Activated T-helper 17 cell treated with anti-CD3 and anti-CD28 coated beads, Interleukin-2, amount 50 U/mL, for 72 hours (primary cell): ENCODE data around the gene PACS1. TPM values are rescaled to one million over a fixed set of nuclear protein-coding genes. Genes with fewer than 3 reads are reported as not detected.
A peak's percentile ranks its signal among the peaks of the same experiment; 100 is the strongest.
"Not testable (repeated sequence)": the region's sequence is repeated elsewhere in the genome, so short reads cannot be mapped to it uniquely, and the experiment has no call there.

Source experiments
- ATAC-seq: fragments of 150-1000 bp; cut with Tn5 transposase; replicated peaks from 2 replicates; pipeline ENCODE4 v1.10.0; 2021; ENCODE audit warnings: mild to moderate bottlenecking, moderate library complexity
- H3K27ac Mint-ChIP-seq: one replicate; pipeline ENCODE4 v1.8.0; 2022; ENCODE audit warnings: mixed read lengths
- H3K27me3 Mint-ChIP-seq: one replicate; pipeline ENCODE4 v1.8.0; 2022; ENCODE audit warnings: mixed read lengths
- H3K36me3 Mint-ChIP-seq: one replicate; pipeline ENCODE4 v1.8.0; 2022; ENCODE audit warnings: low read depth, mild to moderate bottlenecking, mixed read lengths
- H3K4me1 Mint-ChIP-seq: one replicate; pipeline ENCODE4 v1.8.0; 2022; ENCODE audit warnings: mixed read lengths
- H3K4me3 Mint-ChIP-seq: one replicate; pipeline ENCODE4 v1.8.0; 2022; ENCODE audit warnings: mild to moderate bottlenecking, mixed read lengths
- H3K9me3 Mint-ChIP-seq: one replicate; pipeline ENCODE4 v1.8.0; 2022; ENCODE audit warnings: mixed read lengths
- total RNA-seq, 2 donors: library from RNA; stranded (reverse); gene quantifications; one replicate each; pipeline ENCODE4 v1.2.3, GENCODE V29; 2022

The PACS1 gene
- total RNA-seq, 2 donors from 2014 or later: 84.5 to 105 TPM

DNA sequence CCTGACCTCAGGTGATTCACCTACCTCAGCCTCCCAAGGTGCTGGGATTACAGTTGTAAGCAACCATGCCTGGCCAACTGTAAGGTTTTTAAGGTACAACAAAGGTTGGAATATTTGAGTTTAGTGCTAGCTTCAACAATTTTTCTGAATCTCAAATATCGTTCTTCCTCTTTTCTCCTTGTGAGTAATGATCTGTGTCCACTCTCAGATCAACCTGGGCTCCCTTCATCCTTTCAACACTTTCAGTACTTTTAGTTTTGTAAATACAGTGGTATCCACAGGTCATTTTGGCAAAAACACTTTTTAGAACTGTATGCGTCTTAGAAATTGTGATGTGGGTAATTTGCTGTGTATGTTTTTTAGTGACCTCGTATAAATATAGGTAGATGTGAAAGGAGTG, 7.9 kb downstream of the PACS1 start:
- H3K4me3 Mint-ChIP-seq: peak overlapping the region; percentile 91
- no peak for ATAC-seq
- H3K27me3 Mint-ChIP-seq: no peaks in the 10 kb centered on the region
- H3K9me3 Mint-ChIP-seq: no peaks in the 10 kb centered on the region
- peaks cover 90% of the 10 kb centered on the region for H3K36me3 Mint-ChIP-seq
- peak overlapping the region; percentile 95 for H3K27ac Mint-ChIP-seq
- peaks cover 54% of the 10 kb centered on the region for H3K4me1 Mint-ChIP-seq

DNA sequence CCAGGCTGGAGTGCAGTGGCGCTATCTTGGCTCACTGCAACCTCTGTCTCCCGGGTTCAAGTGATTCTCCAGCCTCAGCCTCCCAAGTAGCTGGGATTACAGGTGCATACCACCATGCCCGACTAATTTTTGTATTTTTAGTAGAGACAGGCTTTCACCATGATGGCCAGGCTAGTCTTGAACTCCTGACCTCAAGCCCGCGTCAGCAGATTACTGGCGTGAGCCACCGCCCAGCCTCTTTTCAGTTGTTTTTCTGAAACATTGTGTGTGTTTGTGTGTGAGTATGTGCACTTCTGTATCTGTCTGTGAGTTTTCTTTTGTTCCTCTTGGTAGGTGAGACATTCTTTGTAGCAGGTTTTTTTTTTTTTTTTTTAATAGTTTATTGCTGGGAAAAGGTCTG, 8.9 kb downstream of the PACS1 start:
- not testable (repeated sequence) for ATAC-seq, H3K9me3 Mint-ChIP-seq, H3K27me3 Mint-ChIP-seq
- Mint-ChIP-seq H3K36me3 (peaks cover 89% of the 10 kb centered on the region), H3K4me3 (peak overlapping the region; percentile 91), H3K27ac (peak overlapping the region; percentile 95), H3K4me1 (peaks cover 59% of the 10 kb centered on the region)

DNA sequence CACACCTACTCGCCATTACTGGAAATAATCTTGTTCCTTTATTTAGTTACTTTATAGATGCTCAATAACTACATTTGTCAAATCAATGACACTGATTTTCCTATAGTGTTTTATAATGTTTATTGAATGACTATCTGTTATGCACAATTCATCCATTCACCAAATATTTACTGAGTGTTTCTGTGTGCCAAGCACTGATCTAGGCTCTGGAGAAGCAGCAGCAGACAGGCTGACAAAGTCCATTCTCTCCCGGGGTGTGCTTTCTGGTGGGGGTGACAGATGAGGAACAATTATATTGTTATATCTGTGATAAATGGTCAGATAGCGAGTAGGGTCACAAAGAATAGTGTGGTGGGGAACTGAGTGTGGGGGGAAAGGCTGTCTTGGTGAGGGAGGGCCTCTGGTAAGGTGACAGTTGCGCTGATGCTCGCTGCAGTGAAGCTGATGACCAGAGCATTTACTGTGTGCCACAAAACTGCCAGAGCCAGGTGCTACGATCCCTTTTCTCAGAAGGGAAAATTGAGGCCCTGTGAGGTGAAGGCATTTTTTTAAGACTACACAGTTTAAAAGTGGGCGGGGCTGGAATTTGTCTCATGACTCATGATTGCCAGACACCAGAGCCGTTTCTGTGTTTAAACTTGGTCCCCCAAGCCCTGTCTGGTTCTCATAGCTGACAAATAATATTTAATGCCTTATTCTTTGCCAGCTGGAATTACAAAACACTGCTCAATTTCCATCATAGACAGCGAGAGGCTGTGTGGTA, 10.2 kb downstream of the PACS1 start:
- ATAC-seq: peak; percentile 68

DNA sequence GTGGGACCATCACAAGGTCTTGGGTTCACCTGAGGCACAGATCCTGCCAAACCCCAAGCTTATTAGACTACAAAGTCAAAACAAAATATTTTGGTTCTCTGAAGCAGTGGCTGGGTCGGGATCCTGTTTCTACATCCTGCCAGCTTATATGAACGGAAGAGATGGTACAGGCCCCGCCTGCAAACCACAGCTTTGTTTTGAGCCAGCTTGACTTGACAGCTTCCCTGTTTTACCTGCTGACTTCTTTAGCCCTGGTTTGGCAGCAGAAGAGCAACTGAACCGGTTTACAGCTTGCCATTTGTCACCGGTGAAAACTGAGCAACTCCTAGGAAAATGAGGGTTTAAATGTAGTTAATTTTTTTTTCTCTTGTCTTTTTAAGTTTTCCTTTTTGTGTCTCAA, 11.4 kb downstream of the PACS1 start:
- H3K27ac Mint-ChIP-seq: peak overlapping the region; percentile 95
- peaks cover 67% of the 10 kb centered on the region for H3K36me3 Mint-ChIP-seq
- peak; percentile 88 for ATAC-seq
- H3K4me3 Mint-ChIP-seq: peak overlapping the region; percentile 91
- H3K9me3 Mint-ChIP-seq: no peaks in the 10 kb centered on the region
- H3K4me1 Mint-ChIP-seq: peaks cover 67% of the 10 kb centered on the region
- H3K27me3 Mint-ChIP-seq: no peaks in the 10 kb centered on the region

More for the DNA sequence above, 10.2 kb downstream of the PACS1 start:
- peak overlapping the region; percentile 95 for H3K27ac Mint-ChIP-seq
- peaks cover 77% of the 10 kb centered on the region for H3K36me3 Mint-ChIP-seq
- H3K4me1 Mint-ChIP-seq: peaks cover 66% of the 10 kb centered on the region
- H3K27me3 Mint-ChIP-seq: no peaks in the 10 kb centered on the region
- peak overlapping the region; percentile 91 for H3K4me3 Mint-ChIP-seq
- H3K9me3 Mint-ChIP-seq: no peaks in the 10 kb centered on the region

DNA sequence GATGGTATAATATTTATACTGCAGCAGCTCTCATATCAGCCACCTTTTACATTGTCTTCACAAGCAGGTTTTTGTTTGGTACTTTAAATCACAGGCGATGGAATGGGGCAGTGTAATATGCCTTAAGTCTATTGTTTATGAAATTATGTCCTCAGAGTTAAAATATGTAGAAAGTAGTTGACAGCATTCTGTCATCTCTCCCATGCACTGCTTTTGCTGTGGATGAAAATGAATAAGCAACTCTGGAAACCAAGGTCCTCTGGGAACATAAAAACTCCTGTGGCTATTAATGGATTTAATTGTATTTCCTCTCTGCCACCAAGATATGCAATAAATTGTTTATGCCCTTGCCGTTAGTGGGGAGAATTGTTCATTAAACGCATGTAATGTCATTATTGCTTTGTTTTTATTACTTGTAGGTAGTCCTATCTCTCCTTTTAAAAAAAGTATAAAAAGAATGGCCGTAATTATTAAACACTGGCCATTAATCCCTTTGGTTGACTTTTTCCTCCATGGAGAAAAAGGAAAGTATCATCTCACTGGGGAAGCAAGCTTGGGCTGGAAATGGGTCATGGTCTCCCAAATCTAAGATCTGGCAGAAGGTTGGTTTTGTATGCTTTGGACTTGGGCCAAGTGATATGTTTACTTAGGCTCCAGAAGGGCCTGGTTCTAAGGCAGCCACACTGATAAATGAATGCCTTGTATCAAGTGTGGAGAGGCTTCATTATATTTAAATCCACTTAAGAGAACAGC, 13.1 kb downstream of the PACS1 start:
- H3K4me3 Mint-ChIP-seq: peak overlapping the region; percentile 91
- peak overlapping the region; percentile 85 for H3K27ac Mint-ChIP-seq
- H3K4me1 Mint-ChIP-seq: peaks cover 69% of the 10 kb centered on the region
- H3K27me3 Mint-ChIP-seq: no peaks in the 10 kb centered on the region
- ATAC-seq: no peak
- peaks cover 50% of the 10 kb centered on the region for H3K36me3 Mint-ChIP-seq
- H3K9me3 Mint-ChIP-seq: no peaks in the 10 kb centered on the region

DNA sequence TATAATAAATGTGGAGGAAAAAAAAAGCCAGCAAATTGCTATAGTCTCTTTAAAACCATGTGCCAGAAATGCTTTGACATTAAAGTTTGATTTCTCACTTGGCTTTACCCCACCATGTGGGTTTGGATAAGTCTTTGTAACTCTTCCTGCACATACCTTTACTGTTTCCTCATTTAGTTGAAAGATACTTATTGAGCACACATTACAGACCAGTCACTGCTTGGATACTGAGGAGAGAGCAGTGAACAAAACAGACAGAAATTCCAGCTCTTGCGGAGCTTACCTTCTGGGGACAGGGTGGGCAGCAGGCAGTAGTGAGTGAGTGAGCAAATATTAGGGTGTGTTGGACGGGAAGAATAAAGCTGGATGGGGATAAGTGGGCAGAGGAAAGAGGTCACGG, 13.7 kb downstream of the PACS1 start:
- Mint-ChIP-seq H3K4me3 (peak overlapping the region; percentile 91), H3K9me3 (no peaks in the 10 kb centered on the region), H3K27me3 (no peaks in the 10 kb centered on the region), H3K36me3 (peaks cover 46% of the 10 kb centered on the region), H3K27ac (peak overlapping the region; percentile 85), H3K4me1 (peaks cover 68% of the 10 kb centered on the region)
- ATAC-seq: no peak

DNA sequence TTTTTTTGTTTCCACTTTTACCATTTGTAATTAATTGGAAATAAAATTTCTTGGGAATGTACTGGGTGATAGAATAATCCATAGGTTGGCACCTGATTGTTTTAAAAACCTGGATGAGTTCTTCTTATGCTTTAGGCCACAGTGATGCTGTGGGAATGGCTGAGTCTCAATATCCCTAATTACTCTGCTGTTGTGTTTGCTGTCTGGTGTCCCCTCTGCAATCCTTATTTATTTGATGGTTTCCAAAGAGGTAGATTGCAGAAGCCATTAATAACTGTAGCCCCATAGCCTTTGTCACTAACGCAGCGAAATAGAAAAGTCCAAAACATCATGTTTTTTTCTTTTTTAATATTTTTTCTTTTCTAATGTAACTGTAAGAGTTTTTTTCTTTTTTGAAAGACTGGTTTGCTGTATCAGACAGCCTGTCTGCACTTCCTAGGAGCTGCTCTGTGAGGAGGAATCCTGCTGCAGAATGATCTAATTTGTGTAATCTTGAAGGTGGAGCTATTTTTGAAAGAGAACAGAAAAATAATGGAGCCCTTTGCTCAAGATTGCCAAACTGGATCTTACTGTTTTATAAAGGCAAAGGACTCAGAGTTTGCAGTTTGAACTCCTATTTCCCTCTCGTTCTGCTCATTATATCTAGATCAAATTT, 14.9 kb downstream of the PACS1 start:
- H3K4me1 Mint-ChIP-seq: peaks cover 57% of the 10 kb centered on the region
- H3K27ac Mint-ChIP-seq: peak overlapping the region; percentile 85

DNA sequence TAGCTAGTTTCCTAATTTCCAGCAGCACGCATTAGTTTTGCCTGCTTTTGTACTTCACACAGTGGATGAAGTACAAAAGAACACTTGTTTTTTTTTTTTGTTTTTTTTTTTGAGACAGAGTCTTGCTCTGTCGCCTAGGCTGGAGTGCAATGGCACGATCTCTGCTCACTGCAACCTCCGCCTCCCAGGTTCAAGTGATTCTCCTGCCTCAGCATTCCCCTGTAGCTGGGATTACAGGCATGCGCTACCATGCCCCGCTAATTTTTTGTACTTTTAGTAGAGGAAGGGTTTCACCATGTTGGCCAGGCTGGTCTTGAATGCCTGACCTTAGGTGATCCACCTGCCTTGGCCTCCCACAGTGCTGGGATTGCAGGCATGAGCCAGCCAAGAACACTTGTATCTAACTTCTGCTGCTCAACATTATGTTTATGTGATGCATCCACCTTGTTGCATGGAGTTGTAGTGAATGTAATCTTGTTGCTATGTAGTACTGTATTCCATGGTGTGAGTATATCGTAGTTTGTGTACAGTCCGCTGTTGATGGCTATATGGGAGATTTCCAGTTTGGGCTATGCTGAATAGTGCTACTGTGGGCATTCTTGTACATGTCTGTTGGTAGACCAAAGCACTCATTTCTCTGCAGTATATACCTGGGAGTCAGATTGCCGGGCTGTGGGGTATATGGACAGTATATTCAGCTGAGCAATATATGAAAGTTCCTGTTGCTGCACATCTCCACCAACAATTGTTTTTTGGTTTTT, 17.3 kb downstream of the PACS1 start:
- Mint-ChIP-seq H3K27me3 (no peaks in the 10 kb centered on the region), H3K27ac (peak overlapping the region; percentile 25), H3K9me3 (no peaks in the 10 kb centered on the region), H3K36me3 (peaks cover 34% of the 10 kb centered on the region), H3K4me3 (no peak overlapping the region), H3K4me1 (peaks cover 36% of the 10 kb centered on the region)
- ATAC-seq: no peak

More for the DNA sequence above, 14.9 kb downstream of the PACS1 start:
- ATAC-seq: no peak
- Mint-ChIP-seq H3K9me3 (no peaks in the 10 kb centered on the region), H3K27me3 (no peaks in the 10 kb centered on the region), H3K36me3 (peaks cover 47% of the 10 kb centered on the region), H3K4me3 (no peak overlapping the region)

DNA sequence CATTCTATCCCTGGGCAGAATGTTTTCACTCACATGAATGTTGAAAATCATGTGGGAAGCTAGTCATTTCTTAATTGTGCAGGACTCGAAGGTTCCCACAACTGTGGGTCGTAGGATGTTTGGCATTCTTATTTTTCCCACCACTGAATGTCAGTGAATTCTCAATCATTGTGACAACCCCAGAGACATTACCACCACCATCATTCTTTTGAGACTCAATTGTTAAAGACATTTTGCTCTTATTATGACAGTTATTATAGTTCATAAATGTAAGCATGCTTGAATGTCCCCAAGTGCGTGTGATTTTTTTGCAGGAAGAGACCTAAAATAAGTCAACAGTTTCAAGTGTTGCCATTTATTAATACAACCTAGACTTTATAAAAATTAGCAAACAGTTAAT, 19.0 kb downstream of the PACS1 start:
- H3K36me3 Mint-ChIP-seq: peaks cover 29% of the 10 kb centered on the region
- H3K27ac Mint-ChIP-seq: no peak overlapping the region
- no peak overlapping the region for H3K4me3 Mint-ChIP-seq
- H3K4me1 Mint-ChIP-seq: peaks cover 23% of the 10 kb centered on the region
- no peaks in the 10 kb centered on the region for H3K9me3 Mint-ChIP-seq
- ATAC-seq: no peak
- H3K27me3 Mint-ChIP-seq: no peaks in the 10 kb centered on the region

DNA sequence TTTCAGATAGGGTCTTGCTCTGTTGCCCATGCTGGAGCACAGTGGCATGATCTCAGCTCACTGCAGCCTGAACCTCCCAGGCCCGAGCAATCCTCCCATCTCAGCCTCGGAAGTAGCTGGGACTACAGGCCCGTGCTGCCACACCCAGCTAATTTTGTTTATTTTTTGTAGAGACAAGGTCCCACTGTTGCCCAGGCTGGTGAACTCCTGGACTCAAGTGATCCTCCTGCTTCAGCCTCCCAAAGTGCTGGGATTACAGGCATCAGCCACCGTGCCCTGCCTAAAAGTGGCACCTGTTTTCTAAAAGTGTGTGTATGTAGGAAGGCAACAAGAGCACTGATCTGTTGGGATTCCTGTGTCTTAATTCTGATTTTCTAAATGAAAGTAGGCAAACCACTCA, 20.2 kb downstream of the PACS1 start:
- peaks cover 11% of the 10 kb centered on the region for H3K4me1 Mint-ChIP-seq
- no peaks in the 10 kb centered on the region for H3K9me3 Mint-ChIP-seq
- H3K27ac Mint-ChIP-seq: no peak overlapping the region
- no peak for ATAC-seq
- no peak overlapping the region for H3K4me3 Mint-ChIP-seq
- no peaks in the 10 kb centered on the region for H3K27me3 Mint-ChIP-seq
- peaks cover 28% of the 10 kb centered on the region for H3K36me3 Mint-ChIP-seq

DNA sequence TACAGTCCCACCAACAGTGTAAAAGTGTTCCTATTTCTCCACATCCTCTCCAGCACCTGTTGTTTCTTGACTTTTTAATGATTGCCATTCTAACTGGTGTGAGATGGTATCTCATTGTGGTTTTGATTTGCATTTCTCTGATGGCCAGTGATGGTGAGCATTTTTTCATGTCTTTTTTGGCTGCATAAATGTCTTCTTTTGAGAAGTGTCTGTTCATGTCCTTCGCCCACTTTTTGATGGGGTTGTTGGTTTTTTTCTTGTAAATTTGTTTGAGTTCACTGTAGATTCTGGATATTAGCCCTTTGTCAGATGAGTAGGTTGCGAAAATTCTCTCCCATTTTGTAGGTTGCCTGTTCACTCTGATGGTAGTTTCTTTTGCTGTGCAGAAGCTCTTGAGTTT, 22.1 kb downstream of the PACS1 start:
- H3K27ac Mint-ChIP-seq, H3K4me3 Mint-ChIP-seq, H3K9me3 Mint-ChIP-seq: not testable (repeated sequence)

DNA sequence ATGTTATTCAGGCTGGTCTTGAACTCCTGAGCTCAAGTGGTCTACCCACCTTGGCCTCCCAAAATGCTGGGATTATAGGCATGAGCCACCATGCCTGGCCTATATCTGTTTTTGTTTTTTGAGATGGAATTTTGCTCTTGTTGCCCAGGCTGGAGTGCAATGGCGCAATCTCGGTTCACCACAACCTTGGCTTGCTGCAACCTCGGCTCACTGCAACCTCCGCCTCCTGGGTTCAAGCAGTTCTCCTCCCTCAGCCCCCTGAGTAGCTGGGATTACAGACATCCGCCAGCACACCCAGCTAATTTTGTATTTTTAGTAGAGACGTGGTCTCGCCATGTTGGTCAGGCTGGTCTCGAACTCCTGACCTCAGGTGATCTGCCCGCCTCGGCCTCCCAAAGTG, 29.7 kb downstream of the PACS1 start:
- H3K27me3 Mint-ChIP-seq, ATAC-seq, H3K36me3 Mint-ChIP-seq, H3K9me3 Mint-ChIP-seq: not testable (repeated sequence)
- H3K4me1 Mint-ChIP-seq: peaks cover 34% of the 10 kb centered on the region
- H3K27ac Mint-ChIP-seq: peak overlapping the region; percentile 97
- H3K4me3 Mint-ChIP-seq: peak overlapping the region; percentile 97

More for the DNA sequence above, 22.1 kb downstream of the PACS1 start:
- Mint-ChIP-seq H3K36me3 (peaks cover 28% of the 10 kb centered on the region), H3K4me1 (peaks cover 11% of the 10 kb centered on the region)
- H3K27me3 Mint-ChIP-seq, ATAC-seq: not testable (repeated sequence)

DNA sequence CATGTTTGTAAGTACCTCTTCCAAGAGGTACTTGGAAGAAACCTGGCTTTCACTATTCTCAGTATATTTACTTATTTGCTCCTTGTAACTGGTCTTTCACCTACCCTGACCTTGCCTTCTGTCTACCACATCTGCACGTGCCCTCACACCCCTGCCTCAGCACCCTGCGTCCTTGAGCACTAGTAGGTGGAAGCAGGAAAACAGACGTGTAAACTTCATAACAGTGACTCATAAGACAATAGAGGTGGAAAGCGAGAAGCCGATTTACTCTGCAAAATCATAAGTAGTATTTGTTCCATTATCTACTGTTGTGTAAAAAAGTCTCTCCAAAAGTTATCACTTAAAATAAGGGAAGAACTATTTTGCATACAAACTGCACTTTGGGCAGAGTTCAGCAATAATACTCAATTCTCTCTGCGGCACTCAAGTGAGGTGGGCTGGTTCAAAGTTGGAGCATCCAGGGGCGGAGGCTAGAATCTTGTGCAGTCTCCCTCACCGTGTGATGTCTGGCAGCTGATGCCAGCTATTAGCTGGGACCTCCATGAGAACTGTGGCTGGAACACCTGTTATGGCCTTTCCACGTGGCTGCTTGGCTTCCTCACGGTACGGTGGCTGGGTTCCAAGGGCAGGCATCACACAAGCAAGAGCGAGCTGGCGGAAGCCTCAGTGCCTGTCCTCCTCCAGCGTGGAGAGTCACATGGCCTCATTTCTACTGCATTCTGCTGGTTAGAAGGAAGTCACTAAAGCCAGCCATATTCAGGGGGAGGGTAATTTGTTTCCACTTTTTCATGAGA, 30.4 kb downstream of the PACS1 start:
- Mint-ChIP-seq H3K9me3 (no peaks in the 10 kb centered on the region), H3K27ac (peak overlapping the region; percentile 97), H3K4me3 (peak overlapping the region; percentile 97), H3K36me3 (peaks cover 12% of the 10 kb centered on the region), H3K4me1 (peaks cover 42% of the 10 kb centered on the region), H3K27me3 (no peaks in the 10 kb centered on the region)
- ATAC-seq: peak; percentile 94
